HG03097 (cell line): Measurements from ENCODE around the gene BRCA2.
"Not testable (repeated sequence)": the region's sequence is repeated elsewhere in the genome, so short reads cannot be mapped to it uniquely, and the experiment has no call there.

Experiments
- ATAC-seq: cut with Tn5 transposase; IDR thresholded peaks from one replicate; pipeline ENCODE4 v1.9.1; 2021; ENCODE audit not compliant: unreplicated experiment, low FRiP score

The BRCA2 gene

GRCh38 chr13:32309312-32310133 is 5.8 kb upstream of the BRCA2 start:
- ATAC-seq, result no peak

GRCh38 chr13:32310134-32310706 is 5.1 kb upstream of the BRCA2 start:
- ATAC-seq, result peak; percentile 54

DNA sequence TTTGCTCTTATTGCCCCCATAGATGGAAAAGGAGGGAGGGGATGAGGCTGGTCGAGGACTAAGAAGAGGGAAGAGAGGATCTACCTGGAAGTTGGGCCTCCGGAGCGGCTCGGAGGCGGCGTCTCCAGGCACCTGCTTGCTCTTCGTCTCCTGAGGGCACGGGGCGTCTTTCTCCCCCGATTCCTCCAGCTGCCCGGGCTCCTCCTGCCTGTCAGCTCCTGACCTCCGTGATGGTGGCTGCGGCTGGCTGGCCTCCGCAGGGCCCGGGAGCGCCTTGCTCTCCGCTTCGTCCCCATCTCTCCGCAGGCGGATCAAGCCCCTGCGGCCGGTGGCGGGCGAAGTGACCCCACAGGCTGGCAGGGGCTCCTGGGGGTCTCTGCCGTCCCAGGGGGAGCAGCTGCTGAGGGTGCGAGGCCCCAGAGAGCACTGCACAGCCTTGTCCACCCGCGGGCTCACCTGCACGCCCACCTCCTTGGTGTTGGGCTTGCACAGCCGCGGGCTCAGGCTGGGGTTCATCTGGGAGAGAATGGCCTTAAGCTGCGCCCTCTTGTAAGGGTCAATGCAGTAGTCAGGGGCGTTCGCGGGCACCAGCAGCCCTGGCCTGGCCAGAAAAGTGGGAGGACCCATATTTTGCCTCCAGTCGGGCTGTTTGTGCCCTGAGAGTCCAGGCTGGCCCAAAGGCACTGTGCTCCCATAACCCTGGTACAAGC is 4.0 kb upstream of the BRCA2 start:
- no peak for ATAC-seq

GRCh38 chr13:32314271-32315237 is 754 bp upstream of the BRCA2 start:
- peak; percentile 19 for ATAC-seq

DNA sequence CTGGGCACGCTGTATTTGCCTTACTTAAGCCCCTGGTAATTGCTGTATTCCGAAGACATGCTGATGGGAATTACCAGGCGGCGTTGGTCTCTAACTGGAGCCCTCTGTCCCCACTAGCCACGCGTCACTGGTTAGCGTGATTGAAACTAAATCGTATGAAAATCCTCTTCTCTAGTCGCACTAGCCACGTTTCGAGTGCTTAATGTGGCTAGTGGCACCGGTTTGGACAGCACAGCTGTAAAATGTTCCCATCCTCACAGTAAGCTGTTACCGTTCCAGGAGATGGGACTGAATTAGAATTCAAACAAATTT is 676 bp downstream of the BRCA2 start:
- ATAC-seq, result peak; percentile 30

GRCh38 chr13:32316501-32316900 is 1.2 kb downstream of the BRCA2 start:
- no peak for ATAC-seq

GRCh38 chr13:32317716-32318465 is 2.6 kb downstream of the BRCA2 start:
- no peak for ATAC-seq

GRCh38 chr13:32320528-32320927 is 5.2 kb downstream of the BRCA2 start:
- no peak for ATAC-seq

DNA sequence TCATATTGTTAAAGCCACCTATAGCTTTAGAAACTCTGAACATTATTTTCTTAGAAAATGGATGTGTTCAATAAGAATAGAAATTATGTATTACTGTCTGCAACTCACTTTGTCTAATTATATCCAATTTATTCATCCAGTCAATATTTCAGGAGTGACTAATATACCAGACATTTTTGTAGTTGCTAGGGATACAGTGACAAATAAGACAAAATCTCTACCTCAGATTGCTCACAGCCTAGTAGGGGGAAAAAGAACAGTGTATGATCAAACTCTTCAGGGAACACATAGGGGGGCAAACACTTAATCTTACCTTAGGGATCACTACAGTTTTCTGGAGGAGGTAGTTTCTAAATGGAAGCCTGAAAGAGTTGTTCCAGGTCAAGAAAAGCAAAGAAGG is 8.6 kb downstream of the BRCA2 start:
- ATAC-seq, result no peak

DNA sequence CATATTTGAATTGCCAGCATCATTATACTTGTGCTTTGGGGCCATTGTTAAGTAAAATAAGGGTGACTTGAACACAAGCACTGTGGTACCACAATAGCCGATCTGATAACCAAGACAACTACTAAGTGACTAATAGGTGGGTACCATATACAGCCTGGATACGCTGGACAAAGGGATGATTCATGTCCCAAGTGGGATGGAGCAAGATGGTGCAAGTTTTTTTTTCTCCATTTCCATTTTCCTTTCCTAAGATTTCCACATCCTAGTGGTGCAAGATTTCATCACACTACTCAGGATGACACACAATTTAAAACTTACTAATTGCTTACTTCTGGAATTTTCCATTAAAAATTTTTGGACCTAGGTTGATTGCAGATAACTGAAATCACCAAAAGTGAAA is 15.1 kb downstream of the BRCA2 start:
- no peak for ATAC-seq

DNA sequence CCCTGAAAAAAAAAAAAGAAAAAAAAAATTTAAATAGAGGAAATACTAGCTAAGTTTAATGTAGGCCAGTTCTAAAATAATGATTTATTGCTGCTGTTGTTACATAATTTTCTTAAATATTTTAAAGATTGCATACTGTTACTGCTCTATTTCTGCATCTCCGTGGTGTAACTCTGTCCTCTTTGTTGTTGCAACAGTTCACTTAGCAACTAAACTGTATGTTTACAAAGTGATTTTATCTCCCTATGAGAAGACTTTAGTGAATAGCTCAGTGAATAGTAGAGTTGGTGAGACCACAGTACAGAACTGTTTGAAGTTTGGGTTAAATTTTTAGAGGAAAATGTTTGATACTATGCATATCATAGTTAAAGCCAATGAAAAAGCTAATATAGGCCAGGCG is 19.4 kb downstream of the BRCA2 start:
- no peak for ATAC-seq

DNA sequence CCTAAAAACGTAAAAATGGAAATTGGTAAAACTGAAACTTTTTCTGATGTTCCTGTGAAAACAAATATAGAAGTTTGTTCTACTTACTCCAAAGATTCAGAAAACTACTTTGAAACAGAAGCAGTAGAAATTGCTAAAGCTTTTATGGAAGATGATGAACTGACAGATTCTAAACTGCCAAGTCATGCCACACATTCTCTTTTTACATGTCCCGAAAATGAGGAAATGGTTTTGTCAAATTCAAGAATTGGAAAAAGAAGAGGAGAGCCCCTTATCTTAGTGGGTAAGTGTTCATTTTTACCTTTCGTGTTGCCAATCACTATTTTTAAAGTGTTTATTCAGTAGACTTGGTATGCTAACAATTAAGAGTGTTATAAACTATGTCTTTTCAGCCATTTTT is 25.6 kb downstream of the BRCA2 start:
- no peak for ATAC-seq

DNA sequence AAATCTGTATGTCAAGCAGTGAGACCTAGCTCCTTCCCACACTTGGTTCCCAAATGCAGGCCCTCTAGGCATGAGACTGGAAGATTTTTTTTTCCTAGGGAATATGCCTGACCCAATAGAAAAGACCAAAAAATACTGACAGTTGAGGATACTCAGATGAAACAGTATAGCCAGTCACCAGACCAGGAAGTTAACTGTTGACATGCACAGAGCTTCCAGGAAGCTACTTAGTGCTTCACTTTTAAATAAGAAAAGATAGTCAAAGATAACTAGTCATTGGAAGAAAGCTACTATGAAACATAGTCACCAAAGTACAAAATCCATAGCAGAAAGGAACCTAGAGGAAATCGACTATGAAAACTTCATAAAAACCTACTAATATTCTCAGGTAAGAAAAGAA is 32.3 kb downstream of the BRCA2 start:
- ATAC-seq, result no peak

DNA sequence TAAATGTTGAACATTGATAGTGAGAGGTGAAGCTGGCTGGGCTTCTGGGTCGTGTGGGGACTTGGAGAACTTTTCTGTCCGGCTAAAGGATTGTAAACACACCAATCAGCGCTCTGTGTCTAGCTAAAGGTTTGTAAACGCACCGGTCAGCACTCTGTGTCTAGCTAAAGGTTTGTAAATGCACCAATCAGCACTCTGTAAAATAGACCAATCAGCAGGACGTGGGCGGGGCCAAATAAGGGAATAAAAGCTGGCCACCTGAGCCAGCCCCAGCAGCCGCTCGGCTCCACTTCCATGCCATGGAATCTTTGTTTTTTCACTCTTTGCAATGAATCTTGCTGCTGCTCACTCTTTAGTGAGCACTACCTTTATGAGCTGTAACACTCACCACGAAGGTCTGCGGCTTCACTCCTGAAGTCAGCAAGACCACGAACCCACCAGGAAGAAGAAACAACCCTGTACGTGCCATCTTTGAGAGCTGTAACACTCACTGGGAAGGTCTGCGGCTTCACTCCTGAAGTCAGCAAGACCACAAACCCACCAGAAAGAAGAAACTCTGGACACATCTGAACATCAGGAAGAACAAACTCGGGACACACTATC is 35.6 kb downstream of the BRCA2 start:
- not testable (repeated sequence) for ATAC-seq

- no peak for ATAC-seq
These were observed 38.7 kb downstream of the BRCA2 start for GRCh38 chr13:32354040-32354439.

DNA sequence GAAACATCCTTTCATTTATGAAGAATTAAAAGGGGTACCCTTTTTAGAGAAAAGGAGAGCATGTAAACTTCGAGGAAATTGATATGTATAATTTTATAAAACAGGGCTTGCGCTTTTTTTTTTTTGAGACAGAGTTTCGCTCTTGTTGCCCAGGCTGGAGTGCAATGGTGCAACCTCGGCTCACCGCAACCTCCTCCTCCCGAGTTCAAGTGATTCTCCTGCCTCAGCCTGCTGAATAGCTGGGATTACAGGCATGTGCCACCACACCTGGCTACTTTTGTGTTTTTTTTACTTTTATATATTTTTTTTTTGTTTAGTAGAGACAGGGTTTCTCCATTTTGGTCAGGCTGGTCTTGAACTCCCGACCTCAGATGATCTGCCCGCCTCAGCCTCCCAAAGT is 40.6 kb downstream of the BRCA2 start:
- ATAC-seq, result not testable (repeated sequence)

DNA sequence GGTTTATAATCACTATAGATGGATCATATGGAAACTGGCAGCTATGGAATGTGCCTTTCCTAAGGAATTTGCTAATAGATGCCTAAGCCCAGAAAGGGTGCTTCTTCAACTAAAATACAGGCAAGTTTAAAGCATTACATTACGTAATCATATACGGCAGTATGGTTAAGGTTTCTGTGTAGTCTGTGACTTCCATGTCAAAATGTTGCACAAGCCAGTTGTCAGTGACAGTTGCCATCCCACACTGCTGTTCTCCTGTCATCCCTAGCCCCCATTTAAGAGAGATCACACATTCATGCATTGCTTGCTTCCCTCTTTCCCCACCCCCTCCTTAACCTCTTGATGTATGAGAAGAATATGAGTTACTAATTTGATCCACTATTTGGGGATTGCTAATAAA is 47.3 kb downstream of the BRCA2 start:
- no peak for ATAC-seq

- ATAC-seq, result no peak
These were observed 55.5 kb downstream of the BRCA2 start for GRCh38 chr13:32370805-32371204.

DNA sequence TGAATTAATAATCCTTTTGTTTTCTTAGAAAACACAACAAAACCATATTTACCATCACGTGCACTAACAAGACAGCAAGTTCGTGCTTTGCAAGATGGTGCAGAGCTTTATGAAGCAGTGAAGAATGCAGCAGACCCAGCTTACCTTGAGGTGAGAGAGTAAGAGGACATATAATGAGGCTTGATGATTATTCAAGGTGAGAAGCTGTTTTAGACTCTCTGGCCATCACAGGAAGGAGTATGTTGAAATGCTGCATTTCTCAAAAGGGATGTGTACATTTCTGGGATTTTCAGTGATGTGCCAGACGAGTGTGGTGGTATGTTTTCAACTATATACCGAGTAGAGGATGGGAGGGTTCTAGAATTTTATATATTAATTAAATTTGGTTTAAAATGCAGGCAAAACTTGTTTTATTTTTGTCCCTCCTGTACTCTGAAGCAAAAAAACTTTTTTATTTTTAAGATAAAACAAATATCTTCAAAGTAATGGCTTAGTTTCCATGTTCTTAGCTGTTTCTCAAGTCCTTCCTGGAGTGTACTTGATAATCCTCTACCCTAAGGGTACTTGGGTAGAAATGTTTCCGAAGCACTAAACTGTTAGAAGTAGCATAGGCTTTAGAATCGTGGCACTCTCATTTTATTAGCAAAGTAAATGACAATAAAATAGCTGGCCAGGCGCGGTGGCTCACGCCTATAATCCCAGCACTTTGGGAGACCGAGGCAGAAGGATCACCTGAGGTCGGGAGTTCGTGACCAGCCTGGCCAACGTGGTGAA is 61.5 kb downstream of the BRCA2 start:
- no peak for ATAC-seq
